HEK293 (cell line): ENCODE data around the gene TBCC.

Experiments used
- CTCF ChIP-seq: fragments of 450-650 bp; formaldehyde crosslinking; IDR thresholded peaks from 2 replicates; pipeline ENCODE4 v1.5.1; 2016; ENCODE audit warnings: missing biosample characterization, missing genetic modification characterization
- ZNF19 ChIP-seq: fragments of 450-650 bp; formaldehyde crosslinking; IDR thresholded peaks from 2 replicates; pipeline ENCODE4; 2016; ENCODE audit warnings: missing biosample characterization, missing genetic modification characterization, low read depth
- ZNF768 ChIP-seq: fragments of 450-650 bp; formaldehyde crosslinking; IDR thresholded peaks from 2 replicates; pipeline ENCODE4 v1.5.1; 2018; ENCODE audit warnings: missing biosample characterization, mild to moderate bottlenecking, missing genetic modification characterization

- TF ChIP-seq CTCF (tag by site-specific recombination) (no peak), ZNF768 (tag by site-specific recombination) (no peak), ZNF19 (tag by site-specific recombination) (no peak)
These were observed 30.0 kb downstream of the TBCC start for GRCh38 chr6:42715871-42716270.
